Endodermal cell (in vitro differentiated cells): ENCODE results near the gene ZNF592. TPM values are rescaled to one million over a fixed set of nuclear protein-coding genes. Genes with fewer than 3 reads are reported as not detected.

Source experiments
- DNase-seq: peaks from one replicate; pipeline ENCODE4 v3.0.0-alpha.2; 2017
- H3K27ac ChIP-seq: 2 replicates; pipeline ENCODE4 v1.5.1; 2013; ENCODE audit warnings: mild to moderate bottlenecking, low read depth, low read length, moderate library complexity
- H3K27me3 ChIP-seq: 2 replicates; pipeline ENCODE4 v1.6.1; 2013; ENCODE audit warnings: mild to moderate bottlenecking, low read length, moderate library complexity; ENCODE audit not compliant: insufficient read depth, control insufficient read depth, poor library complexity, severe bottlenecking
- H3K36me3 ChIP-seq: 2 replicates; pipeline ENCODE4 v1.7.0; 2013; ENCODE audit warnings: mild to moderate bottlenecking, low read length, moderate library complexity; ENCODE audit not compliant: control insufficient read depth, insufficient read depth
- H3K4me1 ChIP-seq: one replicate; pipeline ENCODE4 v1.7.0; 2013; ENCODE audit warnings: low read length; ENCODE audit not compliant: control insufficient read depth, insufficient read depth
- H3K4me3 ChIP-seq: 2 replicates; pipeline ENCODE4 v1.5.1; 2013; ENCODE audit warnings: mild to moderate bottlenecking, low read length, moderate library complexity
- H3K9ac ChIP-seq: 2 replicates; pipeline ENCODE4 v1.6.1; 2013; ENCODE audit warnings: mild to moderate bottlenecking, low read length, moderate library complexity; ENCODE audit not compliant: poor library complexity, severe bottlenecking; ENCODE audit errors: extremely low read depth
- H3K9me3 ChIP-seq: 2 replicates; pipeline ENCODE4 v1.6.1; 2013; ENCODE audit warnings: mild to moderate bottlenecking, low read length, moderate library complexity; ENCODE audit not compliant: control insufficient read depth
- H3K27ac Mint-ChIP-seq: 2 replicates; pipeline ENCODE4 v1.8.0; 2020; ENCODE audit warnings: mixed read lengths
- H3K27me3 Mint-ChIP-seq: 2 replicates; pipeline ENCODE4 v1.8.0; 2021; ENCODE audit warnings: mild to moderate bottlenecking, mixed read lengths; ENCODE audit not compliant: insufficient read depth
- H3K36me3 Mint-ChIP-seq: 2 replicates; pipeline ENCODE4 v1.8.0; 2020; ENCODE audit warnings: low read depth, mixed read lengths
- H3K4me1 Mint-ChIP-seq: 2 replicates; pipeline ENCODE4 v1.8.0; 2020; ENCODE audit warnings: mixed read lengths
- H3K4me3 Mint-ChIP-seq: 2 replicates; pipeline ENCODE4 v1.8.0; 2020; ENCODE audit warnings: mild to moderate bottlenecking, moderate library complexity, mixed read lengths
- H3K9me3 Mint-ChIP-seq: 2 replicates; pipeline ENCODE4 v1.8.0; 2020; ENCODE audit warnings: mild to moderate bottlenecking, mixed read lengths
- CTCF ChIP-seq: fragments of 200-600 bp; sonication (generic); conservative IDR thresholded peaks from 2 replicates; pipeline ENCODE4 v1.5.0; 2021; ENCODE audit warnings: antibody characterized with exemption, mild to moderate bottlenecking
- WGBS, 2 experiments: methylation state at CpG; one replicate each; pipeline versions ENCODE4 v1.1.5 to v1.1.7; 2013; ENCODE audit warnings: missing lambda C conversion rate in 2 of 2, mixed read lengths in 1 of 2; ENCODE audit not compliant: insufficient coverage in 1 of 2, insufficient read length in 1 of 2; 5-methylcytosine and 5-hydroxymethylcytosine counted together
- total RNA-seq, 2 donors: library from RNA; stranded (reverse); fragmentation: NEBNext Ultra II Directional in 1 of 2; extraction: Animal tissue kit (Norgen Biotek cat#: 25700) in 1 of 2; gene quantifications; 2 replicates in 1 of 2; 3 replicates in 1 of 2; pipeline ENCODE4 v1.2.1, GENCODE V29; 2021

Gene ZNF592
- total RNA-seq, 2 donors from 2014 or later, result 33.3 to 35.2 TPM

GRCh38 chr15:84772031-84772430, 23.6 kb downstream of the ZNF592 start:
- H3K27ac ChIP-seq, result no peak overlapping the region

GRCh38 chr15:84772467-84772866, 24.1 kb downstream of the ZNF592 start:
- no peak overlapping the region for H3K27ac Mint-ChIP-seq
- Histone ChIP-seq H3K27me3 (no peaks in the 10 kb centered on the region), H3K9me3 (no peaks in the 10 kb centered on the region), H3K9ac (no peak overlapping the region), H3K4me3 (no peak overlapping the region), H3K4me1 (no peaks in the 10 kb centered on the region), H3K27ac (no peak overlapping the region), H3K36me3 (peaks cover 78% of the 10 kb centered on the region)
- peaks cover 9% of the 10 kb centered on the region for H3K4me1 Mint-ChIP-seq
- peaks cover 50% of the 10 kb centered on the region for H3K36me3 Mint-ChIP-seq
- no peak overlapping the region for H3K4me3 Mint-ChIP-seq
- no peaks in the 10 kb centered on the region for H3K9me3 Mint-ChIP-seq
- DNase-seq, result no peak
- no peaks in the 10 kb centered on the region for H3K27me3 Mint-ChIP-seq
- 100% methylated on average over 2 of the region's 2 CpGs; no CpG with 5 or more reads in 1 of the 2 experiments for WGBS, 2 experiments
- TF ChIP-seq CTCF, result no peak

More at GRCh38 chr15:84772031-84772430, 23.6 kb downstream of the ZNF592 start:
- Mint-ChIP-seq H3K9me3 (no peaks in the 10 kb centered on the region), H3K27me3 (no peaks in the 10 kb centered on the region), H3K4me3 (no peak overlapping the region), H3K36me3 (peaks cover 55% of the 10 kb centered on the region), H3K27ac (no peak overlapping the region), H3K4me1 (peaks cover 9% of the 10 kb centered on the region)
- no peak for DNase-seq
- no peaks in the 10 kb centered on the region for H3K9me3 ChIP-seq
- peaks cover 82% of the 10 kb centered on the region for H3K36me3 ChIP-seq
- no peak overlapping the region for H3K4me3 ChIP-seq
- no peak for TF ChIP-seq CTCF
- H3K27me3 ChIP-seq, result no peaks in the 10 kb centered on the region
- H3K4me1 ChIP-seq, result no peaks in the 10 kb centered on the region
- no peak overlapping the region for H3K9ac ChIP-seq
- 96 to 98% methylated on average over 5 of the region's 5 CpGs for WGBS, 2 experiments

GRCh38 chr15:84773716-84774115, 25.3 kb downstream of the ZNF592 start:
- no peaks in the 10 kb centered on the region for H3K9me3 Mint-ChIP-seq
- no peak overlapping the region for H3K9ac ChIP-seq
- no peak for TF ChIP-seq CTCF
- DNase-seq, result no peak
- no peaks in the 10 kb centered on the region for H3K27me3 ChIP-seq
- no peaks in the 10 kb centered on the region for H3K27me3 Mint-ChIP-seq
- H3K36me3 Mint-ChIP-seq, result peaks cover 52% of the 10 kb centered on the region
- no peak overlapping the region for H3K4me3 Mint-ChIP-seq
- peaks cover 10% of the 10 kb centered on the region for H3K4me1 Mint-ChIP-seq
- H3K27ac ChIP-seq, result no peak overlapping the region
- peaks cover 67% of the 10 kb centered on the region for H3K36me3 ChIP-seq
- no peak overlapping the region for H3K4me3 ChIP-seq
- H3K4me1 ChIP-seq, result no peaks in the 10 kb centered on the region
- no peaks in the 10 kb centered on the region for H3K9me3 ChIP-seq
- H3K27ac Mint-ChIP-seq, result no peak overlapping the region
- WGBS, 2 experiments, result 90 to 100% methylated on average over 1 to 3 of the region's 3 CpGs
